ENCODE results near the gene SHROOM2. TPM values are rescaled to one million over a fixed set of nuclear protein-coding genes. Genes with fewer than 3 reads are reported as not detected.

The SHROOM2 gene
- total and polyA plus RNA-seq, 9 of the 15 experiments (the other 6 are each of a cell fraction or from before 2014, with no cell fraction given), result not detected

DNA sequence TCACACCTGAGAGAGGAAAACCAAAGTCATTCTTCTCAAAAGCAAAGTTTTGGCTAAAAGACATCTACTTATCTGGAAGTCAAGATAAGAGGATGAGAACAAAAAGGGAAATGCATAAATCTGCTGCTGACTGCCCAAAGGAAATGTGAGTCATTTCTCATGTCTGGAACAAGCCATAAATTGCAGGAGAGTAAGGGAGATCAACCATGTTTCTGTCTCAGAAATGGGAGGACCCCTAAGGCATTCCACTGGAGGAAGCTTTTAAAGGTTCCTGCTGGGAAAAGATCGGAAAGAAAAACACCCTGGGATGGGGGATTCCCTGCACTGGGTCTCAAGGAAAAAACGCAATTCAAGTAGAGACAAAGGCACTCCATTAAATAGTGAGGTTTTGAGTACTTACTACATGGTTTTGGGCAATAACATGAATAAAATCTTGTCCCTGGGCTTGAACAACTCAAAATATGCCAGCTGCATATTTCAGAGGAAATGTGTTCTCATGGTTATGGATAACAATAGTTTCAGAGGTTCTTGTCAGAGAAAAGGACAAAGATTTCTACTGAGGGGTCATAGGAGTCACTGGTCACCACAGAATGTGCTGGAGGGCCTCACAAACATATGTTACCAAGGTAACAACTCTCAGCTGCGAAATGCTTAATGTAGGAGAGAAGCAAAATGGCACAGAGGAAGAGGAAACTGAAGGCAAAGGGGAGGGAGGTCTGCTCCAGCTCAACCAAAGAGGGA is 39.9 kb upstream of the SHROOM2 start:
- intact Hi-C loops (cut with micrococcal nuclease), result no loop called here
- H3K4me2 ChIP-seq (ENCODE audit: insufficient read depth, low read length), result no peak overlapping the region
- no peaks in the 10 kb centered on the region for H3K79me2 ChIP-seq (ENCODE audit: control insufficient read depth, insufficient read depth, low read length)
- FAIRE-seq (no peak), DNase-seq (ENCODE audit: extremely low read depth in 1 of 4, low spot score in 3 of 4) (no peak), ATAC-seq (no peak)
- no peak overlapping the region for H3K4me3 ChIP-seq
- H4K20me1 ChIP-seq (replicated peaks; ENCODE audit: control insufficient read depth, insufficient read depth, low read length), result no peaks in the 10 kb centered on the region
- WGBS (ENCODE audit: insufficient coverage, low coverage, missing lambda C conversion rate), result 0% methylated on average over 2 of the region's 3 CpGs
- peaks cover 0 to 10% of the 10 kb centered on the region in 2 experiments; a peak in 1 of 5 replicates for H3K27me3 ChIP-seq (ENCODE audit: control insufficient read depth in 2 of 2, insufficient read depth in 2 of 2, low read length in 2 of 2)
- CTCF ChIA-PET (ENCODE audit: low intra/inter-chr PET ratio), result no interaction called here
- H2AFZ ChIP-seq (ENCODE audit: low read depth, low read length), result no peak overlapping the region
- POLR2A ChIA-PET, result interaction anchor here (0.6 kb wide), 1 partner anchor 283 kb away, joined by 3 read pairs; no protein-coding TSS in a partner anchor
- H3K4me1 ChIP-seq (replicated peaks in 1 of 2; ENCODE audit: control insufficient read depth in 2 of 2, insufficient read depth in 2 of 2, low read length in 2 of 2), result no peaks in the 10 kb centered on the region
- H3K9me3 ChIP-seq (replicated peaks; ENCODE audit: control insufficient read depth, insufficient read depth, low read depth, low read length), result no peaks in the 10 kb centered on the region
- H3K36me3 ChIP-seq (ENCODE audit: control insufficient read depth, insufficient read depth, low read length), result no peaks in the 10 kb centered on the region
- no TSS peak for BruUV-seq (replicated peaks)
- in situ Hi-C loops (cut with MboI), result no loop called here
- H3K9me1 ChIP-seq (ENCODE audit: control insufficient read depth, insufficient read depth, low read length), result no peaks in the 10 kb centered on the region
- no peak for TF ChIP-seq ZNF282 (CRISPR knock-in tag; IDR thresholded peaks at IDR 0.05)
- TF ChIP-seq CTBP1 (IDR thresholded peaks at IDR 0.05; ENCODE audit: borderline replicate concordance), result 0 out of 2 replicates have a peak, but pooled peaks have one; percentile 23
- TF ChIP-seq TEAD1 (CRISPR knock-in tag; IDR thresholded peaks at IDR 0.05), result no peak
- no peak for TF ChIP-seq PTTG1 (tag; IDR thresholded peaks at IDR 0.05; ENCODE audit: low read depth)
- TF ChIP-seq, protein P1, sequence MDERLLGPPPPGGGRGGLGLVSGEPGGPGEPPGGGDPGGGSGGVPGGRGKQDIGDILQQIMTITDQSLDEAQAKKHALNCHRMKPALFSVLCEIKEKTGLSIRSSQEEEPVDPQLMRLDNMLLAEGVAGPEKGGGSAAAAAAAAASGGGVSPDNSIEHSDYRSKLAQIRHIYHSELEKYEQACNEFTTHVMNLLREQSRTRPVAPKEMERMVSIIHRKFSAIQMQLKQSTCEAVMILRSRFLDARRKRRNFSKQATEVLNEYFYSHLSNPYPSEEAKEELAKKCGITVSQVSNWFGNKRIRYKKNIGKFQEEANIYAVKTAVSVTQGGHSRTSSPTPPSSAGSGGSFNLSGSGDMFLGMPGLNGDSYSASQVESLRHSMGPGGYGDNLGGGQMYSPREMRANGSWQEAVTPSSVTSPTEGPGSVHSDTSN (CRISPR knock-in tag; IDR thresholded peaks at IDR 0.05; ENCODE audit: low read depth), result no peak
- TF ChIP-seq, protein P1 (tag; conservative IDR thresholded peaks at IDR 0.05; ENCODE audit: low read depth), result peak; percentile 79
- TF ChIP-seq, protein P2, sequence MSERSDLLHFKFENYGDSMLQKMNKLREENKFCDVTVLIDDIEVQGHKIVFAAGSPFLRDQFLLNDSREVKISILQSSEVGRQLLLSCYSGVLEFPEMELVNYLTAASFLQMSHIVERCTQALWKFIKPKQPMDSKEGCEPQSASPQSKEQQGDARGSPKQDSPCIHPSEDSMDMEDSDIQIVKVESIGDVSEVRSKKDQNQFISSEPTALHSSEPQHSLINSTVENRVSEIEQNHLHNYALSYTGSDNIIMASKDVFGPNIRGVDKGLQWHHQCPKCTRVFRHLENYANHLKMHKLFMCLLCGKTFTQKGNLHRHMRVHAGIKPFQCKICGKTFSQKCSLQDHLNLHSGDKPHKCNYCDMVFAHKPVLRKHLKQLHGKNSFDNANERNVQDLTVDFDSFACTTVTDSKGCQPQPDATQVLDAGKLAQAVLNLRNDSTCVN (CRISPR knock-in tag; IDR thresholded peaks at IDR 0.05), result no peak
- no peak for TF ChIP-seq RAD21 (CRISPR knock-in tag; conservative IDR thresholded peaks at IDR 0.05 in 1 of 2, IDR thresholded peaks at IDR 0.05 in 1 of 2)
- peak; percentile 69 for TF ChIP-seq FOSL1 (tag; conservative IDR thresholded peaks at IDR 0.05)
- peak; percentile 31; the same call in 1 of the 2 replicates for TF ChIP-seq JUND (IDR thresholded peaks at IDR 0.05; ENCODE audit: borderline replicate concordance, low read depth, low read length)
- TF ChIP-seq JUND (tag; IDR thresholded peaks at IDR 0.05; ENCODE audit: borderline replicate concordance, low read depth, low read length), result 0 out of 3 replicates have a peak, but pooled peaks have one; percentile 31
- peak; percentile 83 for TF ChIP-seq MEIS2 (IDR thresholded peaks at IDR 0.05; ENCODE audit: partially characterized antibody)
- TF ChIP-seq DDX20 (tag; IDR thresholded peaks at IDR 0.05; ENCODE audit: low read depth), result no peak
- peak; percentile 37; the same call in 1 of the 2 replicates for TF ChIP-seq SPI1 (IDR thresholded peaks at IDR 0.05; ENCODE audit: borderline replicate concordance, low read depth, low read length)
- no peak overlapping the region for H3K9ac ChIP-seq (ENCODE audit: insufficient read depth in 1 of 2, low read depth in 2 of 2, low read length in 2 of 2)
- H3K27ac ChIP-seq (ENCODE audit: extremely low read depth, low read depth, low read length), result no peak overlapping the region
